C4-2B (cell line): ENCODE results near the gene CARM1.

Experiments used
- CTCF ChIP-seq: fragments of 450-650 bp; conservative IDR thresholded peaks from 2 replicates; pipeline ENCODE4 v1.5.1; 2017; ENCODE audit warnings: mild to moderate bottlenecking
- ZFX ChIP-seq: fragments of 450-650 bp; IDR thresholded peaks from 2 replicates; pipeline ENCODE4 v1.6.1; 2017

- TF ChIP-seq CTCF: peak; percentile 86
- TF ChIP-seq ZFX: no peak
Observed at GRCh38 chr19:10858204-10858828, 13.0 kb upstream of the CARM1 start.
